Fibroblast of mammary gland (primary cell): ENCODE data around the gene PSMD11.

Experiments
- DNase-seq: peaks from one replicate; pipeline ENCODE4 v3.0.0-alpha.2; 2010; ENCODE audit warnings: low read depth
- H3K4me3 ChIP-seq: 2 replicates; pipeline ENCODE4 v1.5.1; 2011; ENCODE audit warnings: low read depth, mild to moderate bottlenecking, low read length, moderate library complexity; ENCODE audit not compliant: control insufficient read depth
- TF ChIP-seq, protein P1 (sequence below): conservative IDR thresholded peaks from 2 replicates; pipeline ENCODE4 v1.5.1; 2011; ENCODE audit warnings: low read depth, low read length, inconsistent platforms; ENCODE audit not compliant: control insufficient read depth, insufficient read depth

The PSMD11 gene

DNA sequence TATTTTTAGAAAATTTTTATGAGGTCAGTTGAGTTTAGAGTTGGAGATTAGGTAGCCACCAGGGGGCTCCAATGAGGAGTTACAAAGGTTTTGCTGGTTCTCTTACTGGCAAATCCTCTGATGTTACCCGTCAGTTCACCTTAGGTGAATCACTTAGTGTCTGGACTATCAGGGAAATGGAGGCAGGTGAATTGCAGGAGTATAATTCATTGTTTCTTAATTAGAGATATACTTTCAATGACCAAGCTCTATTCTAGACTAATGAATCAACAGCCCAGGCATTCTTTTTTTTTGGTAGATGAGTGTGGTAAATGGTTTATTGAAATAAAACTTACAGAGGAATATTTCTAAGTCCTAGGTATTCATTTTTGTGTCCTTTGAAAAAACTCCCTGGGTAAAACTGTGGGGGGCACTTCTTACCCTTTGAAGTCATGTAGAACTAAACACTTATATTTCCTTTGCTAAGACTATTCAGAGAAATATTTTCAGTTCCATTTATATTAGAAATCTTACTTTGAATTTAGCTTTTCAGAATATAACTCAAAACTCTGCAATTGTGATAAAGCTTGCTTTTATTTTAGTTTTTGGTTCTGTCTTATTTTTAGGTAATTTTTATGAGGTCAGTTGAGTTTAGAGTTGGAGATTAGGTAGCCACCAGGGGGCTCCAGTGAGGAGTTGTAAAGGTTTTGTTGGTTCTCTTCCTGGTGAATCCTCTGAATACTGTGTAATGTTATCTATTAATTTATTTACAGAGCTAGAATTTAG is 17.7 kb downstream of the PSMD11 start:
- TF ChIP-seq, protein P1, sequence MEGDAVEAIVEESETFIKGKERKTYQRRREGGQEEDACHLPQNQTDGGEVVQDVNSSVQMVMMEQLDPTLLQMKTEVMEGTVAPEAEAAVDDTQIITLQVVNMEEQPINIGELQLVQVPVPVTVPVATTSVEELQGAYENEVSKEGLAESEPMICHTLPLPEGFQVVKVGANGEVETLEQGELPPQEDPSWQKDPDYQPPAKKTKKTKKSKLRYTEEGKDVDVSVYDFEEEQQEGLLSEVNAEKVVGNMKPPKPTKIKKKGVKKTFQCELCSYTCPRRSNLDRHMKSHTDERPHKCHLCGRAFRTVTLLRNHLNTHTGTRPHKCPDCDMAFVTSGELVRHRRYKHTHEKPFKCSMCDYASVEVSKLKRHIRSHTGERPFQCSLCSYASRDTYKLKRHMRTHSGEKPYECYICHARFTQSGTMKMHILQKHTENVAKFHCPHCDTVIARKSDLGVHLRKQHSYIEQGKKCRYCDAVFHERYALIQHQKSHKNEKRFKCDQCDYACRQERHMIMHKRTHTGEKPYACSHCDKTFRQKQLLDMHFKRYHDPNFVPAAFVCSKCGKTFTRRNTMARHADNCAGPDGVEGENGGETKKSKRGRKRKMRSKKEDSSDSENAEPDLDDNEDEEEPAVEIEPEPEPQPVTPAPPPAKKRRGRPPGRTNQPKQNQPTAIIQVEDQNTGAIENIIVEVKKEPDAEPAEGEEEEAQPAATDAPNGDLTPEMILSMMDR, result peak; percentile 67
- DNase-seq, result peak; percentile 68
- no peak overlapping the region for H3K4me3 ChIP-seq

DNA sequence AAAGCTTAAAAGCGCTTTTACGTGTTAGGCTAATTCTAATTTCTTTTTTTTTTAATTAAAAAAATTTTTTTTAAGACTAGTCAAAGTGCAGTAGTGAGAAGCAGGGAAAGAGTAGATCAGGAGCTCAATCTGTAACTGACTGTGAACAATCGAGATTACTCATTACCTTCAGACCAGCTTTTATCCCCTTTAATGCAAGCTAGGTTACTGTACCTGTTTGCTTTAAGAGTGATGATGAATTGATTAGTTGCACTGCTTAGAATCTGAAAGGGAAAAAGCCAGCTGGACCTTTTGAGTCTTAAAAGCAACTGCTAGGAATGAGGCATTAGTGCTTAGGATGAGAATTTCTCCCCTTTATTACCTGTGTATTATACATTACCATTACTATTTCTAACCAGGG is 19.0 kb downstream of the PSMD11 start:
- DNase-seq, result no peak
- H3K4me3 ChIP-seq, result no peak overlapping the region
- TF ChIP-seq, protein P1, result no peak

DNA sequence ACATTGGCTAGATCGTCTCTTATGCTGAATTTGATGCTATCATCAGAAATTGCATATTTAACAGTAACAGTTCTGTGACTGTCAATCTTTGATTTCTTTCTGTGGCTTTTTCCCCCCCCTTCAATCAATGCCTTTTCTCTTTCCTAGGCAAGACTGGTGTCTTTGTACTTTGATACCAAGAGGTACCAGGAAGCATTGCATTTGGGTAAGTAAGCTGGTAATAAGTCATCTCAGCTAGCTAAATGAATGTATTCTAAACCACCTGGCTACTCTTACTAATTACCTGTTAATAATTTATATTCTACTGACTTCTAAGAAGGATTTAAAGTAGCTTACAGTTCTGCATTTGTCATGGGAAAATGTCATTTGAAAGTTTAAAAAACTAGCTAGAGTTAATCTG is 20.1 kb downstream of the PSMD11 start:
- DNase-seq, result no peak
- TF ChIP-seq, protein P1, result no peak
- H3K4me3 ChIP-seq, result no peak overlapping the region

- TF ChIP-seq, protein P1, result no peak
- no peak for DNase-seq
- H3K4me3 ChIP-seq, result no peak overlapping the region
These were observed 23.6 kb downstream of the PSMD11 start for GRCh38 chr17:32467949-32468348.

DNA sequence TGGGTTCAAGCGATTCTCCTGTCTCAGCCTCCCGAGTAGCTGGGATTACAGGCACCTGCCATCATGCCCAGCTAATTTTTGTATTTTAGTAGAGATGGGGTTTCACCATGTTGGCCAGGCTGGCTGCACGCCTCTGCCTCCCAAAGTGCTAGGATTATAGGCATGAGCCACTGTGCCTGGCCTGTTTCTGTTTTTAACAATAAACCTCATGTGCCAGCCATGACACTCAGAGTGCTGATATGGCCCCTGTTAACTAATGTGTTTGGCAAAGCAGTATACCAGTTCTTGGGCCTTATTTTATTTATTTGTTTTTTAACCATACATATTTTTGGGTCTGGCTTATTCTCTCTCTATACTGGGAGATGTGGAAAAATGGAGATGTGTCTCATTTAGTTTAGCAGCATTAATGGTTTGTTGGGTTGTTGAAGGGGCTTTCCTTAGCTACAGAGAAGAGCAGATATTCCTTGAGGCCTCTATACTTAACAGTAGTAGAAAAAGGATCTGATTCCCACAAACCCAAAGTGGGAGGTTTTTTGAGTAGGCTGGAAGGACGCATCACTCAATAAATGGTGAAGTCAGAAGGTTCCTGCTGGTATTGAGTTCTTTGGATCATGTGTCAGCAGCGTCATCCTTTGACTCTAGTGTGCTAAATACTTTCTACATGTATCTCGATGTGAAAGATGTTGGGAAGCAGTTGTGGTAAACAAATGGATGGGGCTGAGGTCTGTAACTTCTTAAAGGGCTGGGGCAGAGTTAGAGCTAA is 26.3 kb downstream of the PSMD11 start:
- DNase-seq, result no peak
- TF ChIP-seq, protein P1, result no peak
- H3K4me3 ChIP-seq, result no peak overlapping the region

- no peak for DNase-seq
- TF ChIP-seq, protein P1, result no peak
- no peak overlapping the region for H3K4me3 ChIP-seq
These were observed 27.3 kb downstream of the PSMD11 start for GRCh38 chr17:32471652-32472051.

- no peak for DNase-seq
- TF ChIP-seq, protein P1, result no peak
- H3K4me3 ChIP-seq, result no peak overlapping the region
These were observed 30.9 kb downstream of the PSMD11 start for GRCh38 chr17:32475258-32475657.
